Activated CD8-positive, alpha-beta memory T cell treated with anti-CD3 and anti-CD28 coated beads for 36 hours (primary cell): Measurements from ENCODE around the gene PITPNM2. TPM values are rescaled to one million over a fixed set of nuclear protein-coding genes. Genes with fewer than 3 reads are reported as not detected.

Experiments
- CTCF ChIA-PET: fragments of 350-600 bp; sonication (Branson Sonifier 250); formaldehyde crosslinking; loops from one replicate; lab custom pipeline; 2021; ENCODE audit warnings: antibody characterized with exemption; lab: Charles Lee
- POLR2A ChIA-PET: fragments of 350-600 bp; sonication (Branson Sonifier 250); formaldehyde crosslinking; loops from one replicate; lab custom pipeline; 2021; ENCODE audit warnings: antibody characterized with exemption; lab: Charles Lee
- total RNA-seq, 2 experiments: library from RNA; stranded (reverse); gene quantifications; one replicate each; pipeline ENCODE4 v1.2.3, GENCODE V29; 2021

PITPNM2 gene
- total RNA-seq, 2 experiments from 2014 or later = 9.3 to 9.4 TPM

DNA sequence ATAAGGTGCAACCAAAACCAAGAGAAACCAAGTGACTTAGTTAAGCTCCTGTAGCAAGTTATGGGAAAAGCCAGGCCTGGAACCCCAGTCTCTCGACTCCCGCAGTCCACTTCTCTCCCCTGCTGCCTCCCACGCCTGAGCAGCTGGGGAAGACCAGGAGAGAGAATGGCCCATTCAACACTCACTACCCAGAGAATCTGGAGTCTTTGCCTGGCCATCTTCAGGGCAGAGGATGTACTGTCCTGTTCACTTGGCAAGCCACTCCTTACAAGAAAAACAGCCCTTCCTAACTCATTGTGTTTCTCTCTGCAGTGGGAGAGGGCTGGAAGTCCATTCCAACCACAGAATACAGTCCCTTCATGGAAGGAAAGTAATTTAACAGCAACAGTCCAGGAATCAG, 1.8 kb downstream of the PITPNM2 start:
- ChIA-PET CTCF (interaction anchor here (2.0 kb wide), 1 partner anchor 34 kb away, joined by 4 read pairs; no protein-coding TSS in a partner anchor), POLR2A (no interaction called here)

DNA sequence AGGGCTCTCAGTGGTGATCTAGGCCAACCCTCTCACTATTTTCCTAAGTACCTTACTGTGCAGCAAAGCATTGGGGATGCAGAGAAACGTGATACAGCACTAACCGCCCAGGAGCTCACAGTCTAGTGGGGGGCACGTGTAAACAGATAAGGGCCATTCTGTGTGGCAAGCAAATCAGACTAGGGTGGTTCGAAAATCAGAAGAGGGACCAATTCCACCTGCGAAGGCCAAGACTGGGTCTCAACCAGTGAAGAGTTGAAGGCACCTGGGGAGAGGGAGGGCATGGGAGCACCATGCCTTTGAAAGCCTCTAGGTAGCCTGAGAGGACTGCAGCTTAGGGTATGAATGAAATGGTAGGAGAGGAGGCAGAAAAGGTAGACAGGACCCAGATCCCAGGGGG, 2.2 kb downstream of the PITPNM2 start:
- CTCF ChIA-PET = no interaction called here
- POLR2A ChIA-PET = no interaction called here

DNA sequence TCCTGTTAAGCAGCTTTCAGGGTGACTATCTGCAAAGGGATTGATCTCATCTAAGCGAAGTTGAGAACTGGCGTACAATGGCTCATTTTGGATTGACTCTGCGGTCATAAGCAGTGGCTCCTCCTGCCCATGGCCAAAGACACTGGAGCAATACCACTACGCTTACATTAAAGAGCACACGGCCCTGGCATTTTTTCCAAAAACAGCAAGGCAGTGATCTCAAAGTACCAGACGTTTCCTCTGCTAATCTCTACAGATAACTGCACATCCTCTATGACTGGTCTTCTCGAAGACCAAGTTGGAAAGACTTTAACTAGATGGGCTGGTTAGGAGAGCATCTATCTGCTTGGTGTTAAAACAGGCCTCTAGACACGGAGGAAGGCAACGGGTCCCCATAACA, 2.7 kb downstream of the PITPNM2 start:
- POLR2A ChIA-PET = no interaction called here
- CTCF ChIA-PET = no interaction called here

DNA sequence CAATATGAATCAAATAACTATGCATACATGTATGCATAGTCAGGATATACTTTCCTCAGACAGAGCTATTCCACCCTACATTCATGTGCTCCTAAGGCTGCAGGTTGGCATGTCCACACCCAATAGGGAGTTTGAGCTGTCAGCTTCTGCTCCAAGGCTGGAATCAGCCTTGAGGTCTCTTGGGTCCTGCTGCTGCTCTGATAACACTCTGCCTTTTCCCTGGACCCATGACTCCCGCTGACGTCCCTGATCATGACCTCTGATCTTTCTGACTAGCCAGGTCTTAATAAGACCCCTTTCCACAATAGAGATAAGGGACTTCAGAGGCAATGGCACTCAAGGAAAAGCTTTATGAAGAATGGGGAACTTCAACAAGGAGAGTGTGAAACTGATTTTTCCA, 5.7 kb downstream of the PITPNM2 start:
- ChIA-PET POLR2A (interaction anchor here (0.6 kb wide), 1 partner anchor 97 kb away, joined by 3 read pairs; no protein-coding TSS in a partner anchor), CTCF (no interaction called here)

DNA sequence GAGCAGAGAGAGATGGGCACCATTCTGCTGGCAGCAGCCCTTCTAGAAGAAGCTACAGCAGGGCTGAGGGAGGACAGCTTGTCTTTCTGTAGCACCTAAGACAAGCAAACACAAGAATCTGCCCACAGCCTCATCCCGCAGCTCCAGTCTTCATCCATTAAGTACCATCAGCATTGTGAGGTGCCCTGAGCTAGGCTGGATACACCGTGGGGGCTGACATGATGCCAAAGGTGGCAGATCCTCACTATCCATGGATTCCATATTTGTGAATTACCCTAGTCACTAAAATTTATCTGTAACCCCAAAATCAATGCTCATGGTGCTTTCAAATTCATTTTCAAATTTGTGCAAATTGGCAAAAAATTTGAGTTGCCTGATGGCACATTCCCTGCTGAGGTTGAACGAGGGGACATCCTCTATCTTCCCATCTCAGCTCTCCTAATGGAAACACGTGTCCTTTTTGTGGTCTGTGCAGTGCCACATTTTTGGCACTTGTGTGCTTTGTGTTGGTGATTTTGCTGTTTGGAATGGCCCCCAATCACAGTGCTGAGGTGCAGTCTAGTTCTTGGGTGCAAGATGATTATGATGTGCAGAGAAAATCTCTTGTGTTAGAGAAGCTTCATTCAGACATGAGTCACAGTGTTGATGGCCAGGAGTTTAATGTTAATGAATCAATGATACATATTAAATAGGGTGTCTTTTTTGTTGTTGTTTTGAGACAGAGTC, 7.0 kb downstream of the PITPNM2 start:
- ChIA-PET CTCF (interaction anchor here (0.6 kb wide), 1 partner anchor 497 kb away, joined by 4 read pairs; no protein-coding TSS in a partner anchor), POLR2A (interaction anchor here (0.6 kb wide), 1 partner anchor 29 kb away, joined by 10 read pairs; no protein-coding TSS in a partner anchor)

DNA sequence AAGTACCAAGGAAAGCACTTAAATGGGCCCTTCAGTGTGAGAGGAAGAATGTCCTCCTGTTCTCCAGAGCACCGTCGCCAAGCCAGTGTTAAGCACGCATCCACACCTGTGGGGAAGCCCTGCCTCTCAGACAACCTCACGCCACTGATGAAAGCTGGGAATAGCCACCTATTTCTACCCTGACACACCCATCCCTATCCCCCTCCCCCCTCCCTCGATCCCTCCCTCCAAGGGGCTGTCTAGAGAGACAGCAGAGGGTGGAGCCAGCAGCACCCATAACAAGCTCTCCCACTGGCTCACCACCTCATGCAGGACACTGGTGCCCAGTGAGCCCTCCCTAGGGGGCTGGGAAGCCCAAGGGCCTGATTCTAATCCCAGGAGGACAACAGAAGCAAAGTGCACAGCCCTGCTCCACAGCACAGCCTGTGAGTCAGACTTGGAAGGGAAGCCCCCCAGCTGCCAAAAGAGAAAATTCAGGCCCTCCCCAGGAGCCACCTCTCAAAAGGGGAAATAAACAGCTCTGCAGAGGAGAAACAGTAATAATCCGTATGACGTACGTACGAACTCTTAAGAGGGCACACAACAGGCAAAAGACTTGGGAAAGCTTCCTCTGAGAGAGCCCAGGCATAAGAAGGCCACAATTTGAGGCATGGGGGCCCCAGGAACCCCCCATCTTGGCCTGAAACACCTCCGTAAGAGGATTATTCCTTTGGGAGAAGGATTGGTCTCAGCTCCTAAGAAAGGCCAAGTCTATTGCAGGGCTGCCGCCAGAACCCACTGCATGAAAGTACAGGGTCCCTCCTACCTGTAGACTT, 7.8 kb downstream of the PITPNM2 start:
- POLR2A ChIA-PET = interaction anchor here (0.6 kb wide), 1 partner anchor 29 kb away, joined by 10 read pairs; no protein-coding TSS in a partner anchor
- CTCF ChIA-PET = no interaction called here

DNA sequence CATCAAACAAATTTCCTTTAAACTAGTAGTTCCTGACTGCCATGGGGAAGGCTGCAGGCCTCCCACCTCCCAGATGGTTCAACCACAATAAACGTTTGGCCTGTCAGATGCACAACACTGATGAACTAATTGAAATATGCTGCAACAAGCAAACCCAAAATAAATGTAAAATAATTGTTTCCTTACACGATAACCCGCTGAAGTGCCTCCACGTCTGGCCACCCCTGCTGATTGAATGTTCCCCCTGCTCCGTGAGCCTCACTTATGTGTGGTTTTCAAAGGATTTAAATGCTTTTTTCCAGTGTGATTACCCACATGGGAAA, 8.4 kb downstream of the PITPNM2 start:
- POLR2A ChIA-PET = no interaction called here
- CTCF ChIA-PET = no interaction called here

DNA sequence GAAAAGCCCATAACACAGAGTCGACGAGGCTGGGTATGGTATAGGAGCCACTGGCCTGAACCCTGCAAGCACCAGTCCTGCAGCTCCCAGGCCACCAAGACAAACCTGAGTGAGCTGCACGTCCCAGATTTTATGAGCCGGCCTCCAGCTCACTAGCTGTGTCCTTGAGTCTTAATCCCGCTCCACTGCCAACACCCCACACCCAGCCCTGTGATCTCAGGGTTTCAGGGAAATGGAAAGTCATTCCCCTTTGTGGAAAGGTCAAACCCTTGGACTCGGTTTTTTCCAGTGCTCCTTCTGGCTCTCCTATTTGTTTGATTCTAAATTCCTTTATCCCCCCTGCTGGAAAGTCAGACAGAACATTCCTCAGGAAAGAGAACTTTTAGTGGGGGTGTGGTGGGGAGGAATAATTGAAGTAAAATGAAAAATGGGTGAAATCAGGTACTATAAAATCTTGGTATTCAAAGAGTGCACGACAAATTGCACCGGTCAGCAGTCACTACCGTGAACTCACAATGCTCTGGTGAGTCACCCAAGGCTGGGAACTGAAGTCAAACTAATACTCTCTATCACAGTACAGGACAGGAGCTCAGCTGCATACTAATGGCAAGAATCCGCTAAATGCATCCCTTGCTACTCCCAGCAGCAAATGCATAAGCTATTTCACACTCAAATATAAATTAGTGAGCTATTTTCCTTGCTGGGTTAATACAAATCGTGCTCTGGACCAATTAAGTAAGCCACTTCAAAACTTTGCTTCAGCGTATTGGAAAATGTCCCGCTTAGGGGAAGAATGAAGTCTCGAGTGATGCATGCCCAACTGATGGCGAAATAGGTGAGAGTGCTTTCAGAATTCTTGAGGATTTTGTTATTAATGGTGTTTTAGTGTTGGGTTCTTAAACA, 9.0 kb downstream of the PITPNM2 start:
- ChIA-PET CTCF (interaction anchor here (0.5 kb wide), 1 partner anchor 201 kb away, joined by 3 read pairs; no protein-coding TSS in a partner anchor), POLR2A (interaction anchor here (0.6 kb wide), 1 partner anchor 28 kb away, joined by 8 read pairs; no protein-coding TSS in a partner anchor)

DNA sequence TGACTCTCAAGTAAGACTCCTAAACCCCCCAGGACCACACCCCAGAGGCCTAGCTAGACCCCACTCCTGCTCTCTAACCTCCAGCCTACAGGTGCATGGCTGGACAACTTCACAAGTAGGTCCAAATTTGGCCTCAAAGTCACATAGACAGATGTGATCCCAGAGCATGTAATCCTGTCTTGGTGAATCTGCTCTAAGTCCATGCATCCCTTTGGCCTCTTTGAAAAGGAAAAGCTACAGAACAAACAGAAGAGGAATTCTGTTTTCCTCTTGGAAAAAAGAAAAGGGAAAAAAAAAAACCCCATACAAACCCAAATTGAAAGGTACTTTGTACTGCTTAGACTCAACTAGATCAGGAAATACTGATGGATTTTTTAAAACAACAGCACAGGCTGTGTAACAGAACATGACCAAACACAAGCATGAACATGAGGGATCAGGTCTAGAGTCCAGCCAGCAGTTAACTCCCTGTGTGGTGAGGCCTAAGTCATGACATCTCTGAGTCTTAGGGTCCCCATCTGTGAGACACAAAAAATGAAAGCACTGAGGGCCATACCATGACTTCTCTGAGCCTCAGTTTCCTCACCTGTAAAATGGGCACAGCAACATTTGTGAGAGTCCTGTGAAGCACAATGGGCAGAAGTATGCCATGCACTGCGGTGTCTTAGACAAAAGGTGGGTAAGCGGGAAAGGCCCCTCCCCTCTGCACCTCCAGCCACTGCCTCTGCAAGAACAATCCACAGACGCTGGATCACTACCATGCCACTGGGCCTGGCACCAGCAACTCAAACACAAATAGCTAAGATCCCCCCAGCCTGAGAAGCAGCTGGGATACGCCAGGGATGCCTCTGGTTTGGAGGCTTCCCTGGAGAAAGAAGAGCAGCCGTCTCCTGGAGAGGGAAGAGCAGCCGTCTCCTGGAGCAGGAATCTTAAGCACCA, 9.9 kb downstream of the PITPNM2 start:
- ChIA-PET CTCF (interaction anchor here (0.5 kb wide), 1 partner anchor 202 kb away, joined by 3 read pairs; no protein-coding TSS in a partner anchor), POLR2A (interaction anchor here (0.6 kb wide), 1 partner anchor 29 kb away, joined by 8 read pairs; no protein-coding TSS in a partner anchor)

DNA sequence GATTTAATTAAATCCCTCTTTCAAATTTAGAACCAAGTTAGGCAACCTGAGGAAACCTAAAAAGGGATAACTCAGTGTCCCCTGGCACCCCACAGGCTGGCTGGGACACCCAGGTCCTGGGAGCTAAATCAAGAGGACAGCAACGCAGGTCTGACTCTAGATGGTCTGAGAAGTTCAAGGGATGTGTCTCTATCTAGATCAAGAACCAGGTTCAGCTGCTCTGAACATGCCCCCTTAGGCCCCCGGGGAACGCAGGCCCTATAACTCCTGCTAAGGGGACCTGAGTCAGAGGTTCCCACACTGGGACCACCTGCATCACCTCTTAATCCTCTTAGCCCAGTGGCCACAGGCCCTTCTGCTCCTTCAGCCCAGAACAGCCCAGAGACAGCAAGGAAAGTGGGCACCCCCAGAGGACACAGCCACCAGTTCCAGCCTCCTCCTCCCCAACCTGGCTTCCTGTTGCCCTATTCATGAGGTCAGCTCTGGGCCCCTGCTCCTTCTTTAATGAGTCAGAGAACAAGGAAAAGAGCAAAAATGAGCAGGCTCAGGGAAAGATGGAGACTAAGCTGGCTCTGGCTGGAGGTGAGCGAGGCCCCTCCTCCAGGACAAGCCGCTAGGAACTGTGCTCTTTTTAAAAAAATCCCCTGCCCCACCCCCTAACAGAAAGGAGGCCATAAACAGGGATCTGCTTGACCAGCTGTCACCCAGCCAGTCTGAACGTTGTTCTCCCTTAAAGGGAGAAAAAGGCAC, 10.8 kb downstream of the PITPNM2 start:
- POLR2A ChIA-PET = no interaction called here
- CTCF ChIA-PET = no interaction called here

DNA sequence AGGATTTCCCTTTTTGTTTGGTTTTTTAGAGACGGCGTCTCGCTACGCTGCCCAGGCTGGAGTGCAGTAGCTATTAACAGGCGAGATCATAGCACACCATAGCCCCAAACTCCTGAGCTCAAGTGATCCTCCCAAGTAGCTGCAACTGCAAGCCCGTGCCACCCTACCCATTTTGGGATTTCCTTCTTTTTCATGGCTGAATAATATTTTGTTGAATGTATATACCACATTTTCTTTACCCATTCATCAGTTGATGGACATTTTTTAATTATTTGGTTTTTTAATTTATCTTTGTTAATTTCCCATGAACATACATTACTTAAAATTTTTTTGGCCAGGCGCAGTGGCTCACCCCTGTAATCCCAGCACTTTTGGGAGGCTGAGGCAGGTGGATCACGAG, 15.2 kb downstream of the PITPNM2 start:
- CTCF ChIA-PET = interaction anchor here (1.3 kb wide), 1 partner anchor 13 kb away, joined by 3 read pairs; no protein-coding TSS in a partner anchor
- POLR2A ChIA-PET = interaction anchor here (0.9 kb wide), 1 partner anchor 10 kb away, joined by 3 read pairs; no protein-coding TSS in a partner anchor

DNA sequence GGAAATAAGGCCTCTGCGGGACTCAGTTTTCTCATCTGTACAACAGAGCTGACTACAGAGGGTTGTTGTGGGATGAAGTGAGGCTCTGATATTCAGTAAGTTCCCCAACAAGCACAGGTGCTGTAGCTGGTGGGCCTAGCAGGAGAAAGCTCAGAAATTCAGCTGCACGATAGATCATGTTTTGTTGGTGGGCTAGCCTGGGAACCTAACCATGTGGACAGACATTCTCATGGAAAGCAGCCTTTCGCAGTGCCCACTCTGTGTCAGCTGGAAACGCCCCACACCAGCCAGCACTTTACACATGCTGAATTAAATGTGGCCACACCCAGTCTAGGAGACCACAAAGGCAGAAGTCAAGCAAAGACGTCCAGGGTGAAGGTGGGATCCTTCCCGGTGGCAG, 16.1 kb downstream of the PITPNM2 start:
- CTCF ChIA-PET = interaction anchor here (0.5 to 1.3 kb wide), 2 partner anchors 12 to 44 kb away, joined by 3 to 4 read pairs; no protein-coding TSS in a partner anchor
- POLR2A ChIA-PET = interaction anchor here (0.6 to 0.9 kb wide), 2 partner anchors 9 to 109 kb away, joined by 3 to 6 read pairs; no protein-coding TSS in a partner anchor

DNA sequence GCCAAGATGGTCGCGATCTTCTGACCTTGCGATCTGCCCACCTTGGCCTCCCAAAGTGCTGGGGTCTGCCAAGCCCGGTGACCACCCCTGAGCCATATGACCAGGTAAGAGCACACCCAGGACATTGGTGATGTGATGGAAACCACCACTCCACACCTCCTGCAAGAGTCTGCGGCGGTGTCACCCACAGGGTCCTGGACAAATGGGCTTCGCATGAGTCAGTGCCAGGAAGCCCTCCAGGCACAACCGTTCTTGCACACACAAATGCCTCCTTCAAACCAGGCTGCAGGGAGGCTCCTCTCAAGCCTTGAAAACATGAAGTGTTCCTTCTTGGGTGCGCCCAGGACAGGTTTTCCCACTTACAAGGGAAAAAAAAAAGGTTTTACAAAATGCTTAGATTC, 16.6 kb downstream of the PITPNM2 start:
- ChIA-PET POLR2A (no interaction called here), CTCF (interaction anchor here (1.3 kb wide), 1 partner anchor 11 kb away, joined by 3 read pairs; no protein-coding TSS in a partner anchor)

DNA sequence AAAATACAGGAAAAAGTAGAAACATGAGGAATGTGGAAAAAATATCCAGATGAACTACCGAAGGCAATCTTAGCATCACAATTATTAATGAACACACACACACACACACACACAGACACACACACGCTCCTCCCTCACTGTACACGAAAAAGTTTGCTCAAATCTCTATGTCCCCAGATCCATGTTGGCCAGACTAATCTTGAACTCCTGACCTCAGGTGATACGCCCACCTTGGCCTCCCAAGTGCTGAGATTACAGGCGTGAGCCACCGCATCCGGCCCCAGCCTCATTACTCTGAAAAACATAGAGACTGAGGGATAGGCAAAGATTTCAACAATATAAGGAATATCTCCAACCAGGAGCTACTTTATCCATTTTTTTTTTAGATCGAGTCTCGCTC, 17.2 kb downstream of the PITPNM2 start:
- POLR2A ChIA-PET = no interaction called here
- CTCF ChIA-PET = no interaction called here

DNA sequence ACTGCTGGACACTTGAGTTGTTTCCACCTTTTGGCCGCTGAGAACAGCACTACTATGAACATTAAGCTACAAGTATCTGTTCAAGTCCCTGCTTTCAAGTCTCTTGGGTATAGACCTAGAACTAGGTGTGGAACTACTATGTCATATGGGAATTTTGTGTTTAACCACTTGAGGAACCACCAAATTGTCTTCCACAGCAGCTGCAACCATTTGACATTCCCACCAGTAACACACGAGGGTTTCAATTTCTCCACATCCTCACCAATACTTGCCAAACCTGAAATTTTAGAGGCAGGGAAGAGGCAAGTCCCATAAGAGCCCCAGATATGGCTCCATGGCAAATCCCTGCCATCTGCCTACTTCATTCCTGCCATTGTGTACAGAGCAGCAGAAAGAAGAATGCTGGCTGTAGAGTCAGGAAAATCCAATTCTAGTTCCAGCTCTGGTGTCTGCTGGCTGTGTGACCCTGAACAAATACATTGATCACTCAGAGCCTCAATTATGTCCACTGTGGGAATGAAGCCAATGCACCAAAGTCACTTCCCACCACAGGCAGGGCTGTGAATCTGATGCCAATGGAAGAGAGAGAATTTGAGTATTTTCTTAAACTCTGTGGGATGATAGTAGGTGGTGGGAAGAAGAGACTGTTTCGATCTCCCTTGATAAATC, 17.8 kb downstream of the PITPNM2 start:
- POLR2A ChIA-PET = no interaction called here
- CTCF ChIA-PET = no interaction called here

DNA sequence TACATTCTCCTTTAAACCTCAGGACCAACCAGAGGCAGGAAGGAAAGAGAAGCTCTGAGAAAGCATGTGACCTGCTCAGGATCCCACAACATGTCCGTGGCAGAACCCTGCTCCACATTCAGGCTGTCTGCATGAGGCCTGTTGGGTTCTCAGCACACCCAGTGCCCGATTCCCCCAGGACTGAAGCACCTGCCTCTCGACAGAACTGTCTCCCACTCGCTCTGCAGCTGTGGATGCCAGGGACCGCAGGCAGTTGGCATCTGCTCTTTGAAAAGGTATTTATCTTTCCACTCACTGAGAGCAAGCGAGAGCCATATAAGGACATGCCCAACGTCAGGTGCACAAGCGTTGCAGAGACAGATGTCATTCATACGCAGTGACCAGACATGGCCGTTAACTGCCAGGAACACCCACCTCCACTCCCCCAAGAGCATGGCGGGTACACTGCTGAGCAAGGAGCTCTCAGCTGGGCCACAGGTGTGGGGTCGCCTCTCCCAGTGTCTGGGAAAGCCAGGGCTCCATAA, 18.9 kb downstream of the PITPNM2 start:
- ChIA-PET POLR2A (no interaction called here), CTCF (interaction anchor here (0.8 kb wide), 1 partner anchor 179 kb away, joined by 3 read pairs; no protein-coding TSS in a partner anchor)
